ENCODE measurements around the gene POLD2.

- TF ChIP-seq EZH2phosphoT487 (IDR thresholded peaks at IDR 0.05; ENCODE audit: insufficient read depth, low read depth) (no peak), EZH2 (IDR thresholded peaks at IDR 0.05; ENCODE audit: insufficient read depth, poor library complexity, severe bottlenecking) (no peak)
Measured at GRCh38 chr7:44149571-44150465, 26.5 kb upstream of the POLD2 start.

All from GM23248 (cell line).